GM21526 (cell line): Measurements from ENCODE around the gene CHI3L1.

Experiments
- ATAC-seq: cut with Tn5 transposase; IDR thresholded peaks from one replicate; pipeline ENCODE4 v1.9.1; 2021; ENCODE audit warnings: moderate library complexity; ENCODE audit not compliant: unreplicated experiment, low FRiP score

CHI3L1 gene

DNA sequence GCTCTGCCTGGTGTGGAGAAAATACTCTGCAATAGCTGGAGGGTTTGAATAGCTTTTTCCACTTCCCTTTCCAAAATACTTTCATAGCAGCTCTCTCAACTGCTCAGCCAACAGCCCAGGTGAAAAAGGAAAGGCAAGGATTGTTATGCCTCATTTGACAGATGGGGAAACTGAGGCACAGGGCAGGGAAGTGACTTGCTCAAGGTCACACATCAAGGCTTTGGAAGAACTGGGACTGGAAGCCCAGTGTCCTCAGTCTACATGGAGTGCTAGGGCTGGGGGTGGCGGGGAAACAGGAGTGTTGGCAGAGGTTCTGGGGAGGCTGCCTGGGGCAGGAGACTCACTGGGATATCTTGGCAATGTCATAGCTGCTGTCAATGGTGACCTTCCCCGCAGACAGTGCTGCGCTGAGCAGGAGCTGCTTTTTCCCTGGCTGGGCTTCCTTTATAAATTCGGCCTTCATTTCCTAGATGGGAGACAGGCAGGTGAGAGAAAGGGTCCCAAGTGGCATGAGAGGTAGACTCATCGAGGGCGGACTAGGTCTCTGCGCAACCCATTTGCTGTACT lies 4.0 kb downstream of the CHI3L1 start:
- no peak for ATAC-seq

DNA sequence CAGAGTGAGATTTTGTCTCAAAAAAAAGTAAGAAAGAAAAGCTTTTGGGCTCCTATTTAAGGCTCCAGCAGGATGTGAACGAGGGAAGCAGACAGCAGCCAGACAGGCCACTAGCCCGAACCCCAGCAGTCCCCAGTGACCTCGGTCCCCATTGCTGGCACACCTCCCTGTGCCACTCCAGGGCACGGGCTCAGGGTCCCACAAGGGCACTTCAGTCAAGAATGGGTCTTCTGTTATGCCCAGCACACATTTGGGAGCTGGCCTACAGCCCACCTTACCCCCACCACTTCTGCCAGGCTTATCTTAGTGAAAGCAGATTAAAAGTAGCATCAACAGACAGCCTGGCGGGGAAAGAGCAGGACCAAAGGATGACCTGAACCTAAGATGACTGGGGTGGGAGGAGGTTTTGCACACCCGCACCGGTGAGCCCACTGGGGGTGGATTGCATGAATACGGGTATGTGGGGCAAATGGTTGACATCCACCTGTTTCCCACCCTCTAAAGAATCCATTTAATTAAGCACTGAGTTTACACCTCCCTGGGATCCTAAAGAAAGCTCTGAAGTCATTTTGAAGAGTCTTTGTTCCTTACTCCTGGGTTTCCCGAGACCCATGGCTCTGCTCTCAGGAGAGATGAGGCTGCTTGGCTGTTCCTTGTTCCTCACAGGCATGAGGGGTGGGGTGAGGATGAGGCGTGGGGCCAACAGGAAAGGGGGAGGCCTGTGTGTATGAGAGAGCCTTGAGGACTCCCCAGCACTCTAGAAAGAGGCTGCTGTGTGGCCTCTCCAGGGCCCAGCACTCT lies 4.7 kb downstream of the CHI3L1 start:
- no peak for ATAC-seq

DNA sequence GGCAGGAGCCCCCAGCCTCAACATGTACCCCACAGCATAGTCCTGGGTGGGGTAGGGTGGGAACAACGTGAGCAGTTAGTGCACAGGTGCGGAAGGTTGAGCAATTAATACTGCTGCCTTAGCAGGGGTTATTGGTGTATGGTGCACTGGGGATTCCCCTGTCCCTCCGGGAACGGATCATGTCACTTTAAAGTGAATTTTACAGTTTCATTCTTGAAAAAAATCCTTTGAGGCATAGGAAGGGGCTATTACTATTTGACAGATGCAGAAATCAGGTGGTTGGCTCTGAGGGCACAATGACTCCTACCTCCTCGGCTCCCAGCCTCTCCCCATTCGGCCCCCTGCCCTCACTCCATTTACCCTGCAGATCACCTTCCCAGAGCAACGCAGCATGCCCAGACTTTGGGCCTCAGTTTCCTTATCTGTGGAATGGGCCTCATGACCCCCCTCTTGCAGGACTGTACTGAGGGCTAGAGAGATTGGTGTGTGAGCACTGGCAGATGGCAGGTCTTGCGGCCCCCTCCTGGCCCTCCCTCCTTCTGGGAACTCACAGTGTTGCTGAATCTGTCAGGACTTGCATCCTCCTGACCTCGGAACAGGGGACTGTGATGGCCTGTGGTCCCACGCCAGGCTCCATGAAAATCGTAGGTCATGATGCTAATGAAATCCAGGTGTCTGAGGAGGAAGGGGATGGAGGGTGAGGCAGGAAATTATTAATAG lies 5.7 kb downstream of the CHI3L1 start:
- ATAC-seq = no peak

DNA sequence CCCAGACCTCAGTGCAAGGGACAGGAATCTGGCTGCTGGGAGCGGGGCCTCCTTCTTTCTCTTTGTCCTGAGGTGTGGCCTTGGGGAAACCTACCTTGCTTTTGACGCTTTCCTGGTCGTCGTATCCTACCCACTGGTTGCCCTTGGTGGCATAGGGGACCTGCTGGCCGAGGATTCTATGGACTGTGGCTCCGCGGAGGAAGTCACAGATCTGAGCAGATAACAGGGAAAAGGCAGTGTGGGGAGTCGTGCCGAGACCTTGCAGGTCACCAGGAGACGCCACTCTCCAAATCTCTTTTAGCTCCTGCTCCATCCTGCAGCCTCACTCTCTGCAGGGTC lies 6.9 kb downstream of the CHI3L1 start:
- no peak for ATAC-seq

DNA sequence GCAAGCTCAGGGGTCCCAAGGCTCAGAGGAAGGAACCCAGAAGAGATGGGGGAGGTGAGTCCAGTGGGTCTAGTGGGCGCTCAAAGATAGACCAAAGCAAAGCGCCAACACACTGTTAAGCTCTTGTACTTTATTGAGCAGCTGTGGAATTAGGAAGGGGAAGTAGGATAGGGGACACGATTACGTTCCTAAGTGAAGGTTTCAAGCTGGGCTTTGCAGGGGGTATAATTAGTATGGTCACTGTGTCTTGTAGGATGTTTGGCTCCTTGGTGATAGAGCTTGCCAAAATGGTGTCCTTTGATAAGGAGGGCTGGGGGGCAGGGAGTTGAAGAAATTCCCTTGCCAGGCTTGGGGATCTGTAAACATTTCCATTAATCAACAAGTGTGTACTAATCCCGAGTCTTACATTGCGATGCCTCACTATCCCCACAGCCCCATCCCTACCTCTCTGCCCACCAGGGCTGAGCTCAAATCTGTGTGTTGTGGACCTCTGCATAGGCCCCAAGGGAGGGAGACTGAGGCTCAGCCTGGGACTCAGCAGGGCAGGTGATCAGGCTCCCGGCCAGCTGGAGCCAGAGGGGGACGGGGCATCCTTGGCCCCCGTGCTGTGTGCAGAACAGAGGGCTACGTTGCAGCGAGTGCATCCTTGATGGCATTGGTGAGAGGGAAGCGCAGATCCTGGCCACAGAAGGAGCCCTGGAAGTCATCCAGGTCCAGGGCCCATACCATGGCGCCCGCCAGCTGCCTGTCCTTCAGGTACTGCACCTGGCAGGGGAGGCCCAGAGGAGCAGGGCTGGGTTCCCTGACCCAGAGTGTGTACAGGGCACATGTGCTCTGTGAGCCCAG lies 7.5 kb downstream of the CHI3L1 start:
- no peak for ATAC-seq

DNA sequence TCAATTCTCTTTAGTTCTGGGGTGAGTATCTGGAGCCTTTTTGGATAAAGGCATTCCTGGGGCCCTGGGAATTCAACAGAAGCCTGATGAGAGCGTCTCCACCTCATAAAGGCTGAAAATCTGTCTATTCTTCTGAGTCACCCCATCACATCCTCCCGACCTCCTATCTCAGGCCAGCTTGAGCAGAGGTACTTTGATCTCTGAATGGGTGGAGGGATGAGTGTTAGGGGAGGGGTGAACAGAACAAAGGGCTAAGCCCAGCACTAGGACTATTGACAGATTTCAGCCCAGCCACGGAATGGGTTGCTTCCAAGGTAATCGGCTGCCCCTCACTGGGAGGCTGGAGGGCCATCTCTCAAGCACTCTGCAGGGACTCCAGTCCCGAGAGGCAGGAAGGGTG lies 8.4 kb downstream of the CHI3L1 start:
- ATAC-seq = no peak

DNA sequence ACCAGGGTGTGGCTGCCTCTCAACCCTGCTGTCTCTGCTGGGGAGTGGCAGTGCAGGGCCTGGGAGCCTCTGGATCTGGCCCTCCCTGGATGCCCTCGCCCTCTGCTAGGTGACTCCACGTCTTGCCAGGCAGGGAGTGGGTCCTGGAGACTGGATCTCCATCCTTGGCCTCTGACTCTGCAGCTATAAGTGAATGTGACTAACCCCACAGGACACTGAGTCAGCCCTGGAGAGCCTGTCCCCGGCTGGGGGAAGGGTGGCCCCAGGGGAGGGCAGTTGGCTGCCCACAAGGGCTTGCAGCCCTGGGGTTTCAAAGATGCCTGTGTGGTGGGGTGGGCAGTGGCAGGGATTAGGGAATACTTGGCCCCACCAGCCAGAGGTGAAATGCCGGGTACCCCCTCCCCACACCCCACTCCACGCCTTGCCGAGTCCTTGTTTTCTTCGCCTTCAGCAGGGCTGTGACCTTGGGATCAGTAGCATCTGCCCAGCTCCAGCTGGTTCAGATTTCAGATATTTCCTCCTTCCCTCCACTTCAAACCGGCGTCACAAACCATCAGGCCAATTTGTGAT lies 8.9 kb downstream of the CHI3L1 start:
- no peak for ATAC-seq

DNA sequence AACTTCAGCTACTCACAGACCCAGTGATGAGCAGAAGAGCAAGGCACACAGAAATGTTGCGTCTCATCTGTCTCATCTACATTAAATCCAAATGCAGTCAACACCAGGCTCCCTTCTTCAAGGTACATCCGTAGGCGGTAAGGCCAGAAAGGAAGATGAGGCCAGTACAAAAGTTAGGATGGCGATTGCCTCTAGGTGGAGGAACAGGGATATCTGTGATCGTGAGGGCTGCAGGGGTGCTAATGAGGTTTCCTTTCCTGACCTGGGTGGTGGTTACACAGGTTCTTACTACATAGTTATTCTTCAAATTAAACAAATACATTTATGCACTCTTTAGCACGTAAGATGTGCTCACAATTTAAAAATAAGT lies 9.5 kb downstream of the CHI3L1 start:
- no peak for ATAC-seq

DNA sequence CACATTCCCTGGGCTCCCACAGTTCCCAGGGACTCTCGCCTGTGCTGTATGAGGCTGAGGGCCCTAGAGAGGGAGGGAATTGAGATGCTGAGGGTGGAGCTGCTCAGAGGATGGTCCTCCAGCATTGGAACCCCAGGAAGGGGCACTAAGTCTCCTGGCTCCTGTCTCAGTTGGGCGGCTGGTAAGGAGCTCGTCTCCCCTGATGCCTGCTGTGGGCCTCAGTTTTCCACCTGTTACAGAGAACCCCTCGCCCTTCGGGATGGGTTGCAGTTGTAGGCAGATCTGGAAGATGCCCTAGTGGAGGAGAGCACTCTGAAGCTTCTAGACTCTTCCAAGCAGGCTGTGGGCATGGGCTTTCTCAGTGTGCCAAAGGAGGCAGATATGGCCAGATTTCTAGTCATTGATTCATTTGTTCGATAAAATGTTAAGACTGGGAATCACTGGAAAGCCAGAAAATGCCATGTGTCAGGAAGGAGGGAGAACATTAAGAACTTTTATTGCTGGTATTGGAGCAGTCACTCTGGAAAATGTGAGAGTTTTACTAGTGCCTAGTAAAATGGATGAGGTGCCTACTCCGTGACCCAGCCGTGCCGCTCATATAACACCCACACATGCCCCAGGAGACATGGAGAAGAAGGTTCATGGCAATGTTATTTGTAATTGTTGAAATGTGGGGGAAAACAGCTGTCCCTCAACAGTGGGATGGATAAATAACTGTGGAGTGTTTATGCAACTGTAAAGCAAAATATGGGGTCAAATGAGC lies 10.1 kb downstream of the CHI3L1 start:
- ATAC-seq = no peak

DNA sequence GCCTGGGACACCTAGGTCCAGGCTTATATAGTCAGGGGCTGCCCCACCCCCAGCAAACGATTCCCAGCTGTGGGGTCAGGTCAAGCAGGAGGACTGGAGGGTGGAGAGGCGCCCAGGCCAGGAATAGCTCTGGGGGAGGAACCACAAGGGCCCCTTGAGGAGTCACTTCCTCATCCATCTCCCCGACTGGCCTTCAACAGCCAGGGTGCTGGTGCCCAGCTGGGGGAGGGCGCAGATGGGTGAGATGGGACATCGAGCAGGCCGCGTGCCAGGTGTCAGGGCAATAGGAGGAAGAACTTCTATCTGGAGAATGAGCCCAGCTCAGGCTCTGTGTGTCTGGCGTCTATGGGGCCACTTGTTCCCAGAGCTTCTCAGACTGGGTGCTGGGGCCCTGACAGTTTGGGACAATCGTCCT lies 10.7 kb downstream of the CHI3L1 start:
- no peak for ATAC-seq

DNA sequence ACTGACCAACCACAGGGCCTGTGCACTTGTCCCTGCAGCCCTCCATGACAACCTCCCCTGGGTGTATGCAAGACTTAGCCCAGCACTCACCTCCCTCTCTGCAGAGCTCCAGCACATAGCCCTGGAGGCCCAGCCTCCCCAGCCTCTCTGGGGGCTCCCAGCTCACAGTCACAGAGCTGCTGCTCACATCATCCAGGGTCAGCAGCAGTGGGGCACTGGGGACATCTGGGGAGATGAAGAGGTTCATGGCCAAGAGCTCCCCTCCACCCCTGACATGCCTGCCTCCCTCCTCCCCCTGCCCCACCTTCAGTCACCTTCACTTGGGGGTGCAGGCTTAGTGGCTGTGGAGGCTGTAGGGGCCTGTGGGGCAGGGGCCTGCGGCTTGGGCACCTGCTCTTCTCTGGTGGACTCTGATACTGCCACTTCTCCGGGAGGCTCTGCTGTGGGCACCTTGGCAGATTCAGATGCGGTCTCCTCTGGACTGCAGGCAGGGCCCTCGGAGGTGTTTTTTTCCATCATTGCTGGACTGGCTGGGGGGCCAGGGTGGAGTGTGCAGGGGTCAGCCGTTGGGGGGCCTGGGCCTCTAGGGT lies 11.2 kb downstream of the CHI3L1 start, which contains the start of gene MYBPH:
Gene MYBPH (minus strand): TSS at position 590 of the 590 bp plus-strand sequence. CDS start 71 bp downstream, at position 519.
- no peak for ATAC-seq

DNA sequence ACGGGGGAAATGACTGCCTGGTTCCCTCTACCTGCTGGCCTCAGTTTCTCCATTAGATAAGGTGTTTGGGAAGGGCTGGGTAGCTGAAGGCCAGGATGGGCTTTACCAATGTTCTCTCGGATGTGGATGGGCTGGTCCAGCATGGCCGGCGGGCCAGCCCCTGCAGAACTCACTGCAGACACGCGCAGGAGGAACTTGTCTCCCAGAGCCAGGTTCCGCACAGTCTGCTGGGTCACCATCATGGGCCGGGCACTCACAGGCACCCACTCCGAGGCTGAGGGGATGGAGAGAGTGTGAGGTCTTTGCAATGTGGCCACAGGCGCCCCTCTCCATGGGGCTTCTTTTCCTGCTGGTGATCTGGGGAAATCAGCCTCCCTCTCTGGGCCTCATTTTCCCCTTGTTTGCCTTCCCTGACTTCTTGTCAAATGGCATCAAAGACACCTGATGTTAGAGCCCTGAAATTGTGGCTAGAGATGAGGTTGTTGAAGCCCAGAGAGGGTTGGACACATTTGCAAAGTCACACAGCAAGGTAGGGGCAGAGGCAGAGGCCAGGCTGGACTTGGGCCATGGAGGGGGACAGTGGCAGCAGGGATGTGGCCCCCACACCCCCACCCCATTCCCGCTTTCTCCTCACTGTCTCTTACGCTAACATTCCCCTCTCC lies 12.0 kb downstream of the CHI3L1 start:
- ATAC-seq = no peak

DNA sequence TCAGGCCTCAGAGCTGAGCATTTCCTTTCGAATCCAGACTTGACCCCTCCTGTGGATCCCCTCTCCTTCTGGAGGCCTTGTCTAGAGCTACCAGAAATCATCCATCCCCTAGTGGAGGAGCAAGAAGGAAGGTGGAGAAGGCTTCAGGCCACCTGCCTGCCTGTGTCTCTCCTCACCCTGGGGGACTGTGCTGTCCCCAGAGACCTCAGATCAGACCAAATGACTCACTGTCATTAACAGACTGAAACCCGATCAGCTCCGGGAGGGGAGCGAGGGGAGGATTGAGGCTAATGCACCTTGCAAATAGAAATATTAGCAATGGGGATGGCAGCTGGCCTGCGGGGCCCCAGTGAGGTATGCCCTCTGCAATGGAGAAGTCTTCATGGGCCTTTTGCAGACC lies 12.9 kb downstream of the CHI3L1 start:
- ATAC-seq = no peak

DNA sequence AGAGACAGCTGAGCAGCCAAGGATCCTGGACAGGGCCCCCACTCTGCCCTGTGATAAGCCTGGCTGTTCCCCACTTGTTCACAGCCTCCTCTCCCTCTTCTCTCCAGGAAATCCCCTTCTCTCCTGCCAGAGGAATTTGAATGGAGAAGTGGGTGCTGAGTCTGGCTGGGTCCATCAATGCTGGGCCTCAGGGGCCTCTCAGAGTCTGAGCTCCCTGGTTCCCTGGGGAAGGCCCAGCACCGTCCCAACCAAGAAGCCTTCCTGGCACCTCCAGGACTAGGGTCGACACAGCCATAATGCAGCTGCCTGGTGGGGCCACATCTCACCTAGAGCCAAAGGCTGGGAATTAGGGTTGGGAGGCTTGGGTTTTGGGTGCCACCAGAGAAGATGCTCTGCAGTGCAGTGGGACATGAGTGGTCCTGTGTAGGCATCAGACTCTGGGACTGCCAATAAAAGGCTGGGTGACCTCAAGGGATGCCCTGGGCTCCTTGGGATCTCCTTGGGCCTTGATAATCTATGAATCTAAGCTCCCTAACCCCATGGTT lies 13.4 kb downstream of the CHI3L1 start:
- no peak for ATAC-seq

DNA sequence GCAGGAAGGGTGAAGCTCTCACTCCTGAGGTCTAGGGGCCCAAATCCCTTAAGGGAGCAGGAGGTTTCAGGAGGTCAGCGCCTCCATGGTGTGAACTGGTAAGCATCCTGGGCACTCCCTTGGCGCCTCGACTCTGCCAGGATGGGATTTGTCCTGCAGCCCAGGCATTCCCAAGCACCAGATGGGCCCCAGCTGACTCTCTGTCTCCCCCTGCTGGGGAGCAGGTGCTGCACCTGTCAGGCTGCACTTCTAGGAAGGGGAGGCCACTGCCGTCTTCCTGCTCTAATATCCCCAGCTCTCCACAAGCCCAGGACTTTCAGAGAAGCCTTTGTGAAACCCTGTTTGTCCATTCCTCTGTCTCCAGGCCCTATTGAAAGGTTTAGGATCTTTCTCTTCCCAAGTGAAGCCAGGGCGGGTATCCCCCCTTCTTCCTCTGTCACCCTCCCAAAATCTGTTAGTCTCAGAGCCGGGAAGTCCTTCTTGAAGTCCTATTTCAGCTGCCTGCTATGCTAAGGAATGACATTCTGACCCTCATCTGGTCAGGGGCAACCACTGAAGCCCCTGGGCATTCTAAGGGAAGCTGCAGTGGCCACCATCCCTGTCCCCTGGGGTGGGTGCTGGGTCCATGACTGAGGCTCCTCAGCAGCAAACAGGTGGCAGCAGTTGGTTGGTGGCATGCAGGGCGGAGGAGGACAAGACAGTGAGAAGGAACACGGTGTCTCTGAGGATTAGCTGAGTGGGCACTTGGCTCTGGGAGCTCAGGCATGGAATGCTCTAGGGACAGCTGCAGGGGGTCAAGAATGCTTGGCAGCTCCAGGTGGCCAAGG lies 14.1 kb downstream of the CHI3L1 start:
- ATAC-seq = no peak

DNA sequence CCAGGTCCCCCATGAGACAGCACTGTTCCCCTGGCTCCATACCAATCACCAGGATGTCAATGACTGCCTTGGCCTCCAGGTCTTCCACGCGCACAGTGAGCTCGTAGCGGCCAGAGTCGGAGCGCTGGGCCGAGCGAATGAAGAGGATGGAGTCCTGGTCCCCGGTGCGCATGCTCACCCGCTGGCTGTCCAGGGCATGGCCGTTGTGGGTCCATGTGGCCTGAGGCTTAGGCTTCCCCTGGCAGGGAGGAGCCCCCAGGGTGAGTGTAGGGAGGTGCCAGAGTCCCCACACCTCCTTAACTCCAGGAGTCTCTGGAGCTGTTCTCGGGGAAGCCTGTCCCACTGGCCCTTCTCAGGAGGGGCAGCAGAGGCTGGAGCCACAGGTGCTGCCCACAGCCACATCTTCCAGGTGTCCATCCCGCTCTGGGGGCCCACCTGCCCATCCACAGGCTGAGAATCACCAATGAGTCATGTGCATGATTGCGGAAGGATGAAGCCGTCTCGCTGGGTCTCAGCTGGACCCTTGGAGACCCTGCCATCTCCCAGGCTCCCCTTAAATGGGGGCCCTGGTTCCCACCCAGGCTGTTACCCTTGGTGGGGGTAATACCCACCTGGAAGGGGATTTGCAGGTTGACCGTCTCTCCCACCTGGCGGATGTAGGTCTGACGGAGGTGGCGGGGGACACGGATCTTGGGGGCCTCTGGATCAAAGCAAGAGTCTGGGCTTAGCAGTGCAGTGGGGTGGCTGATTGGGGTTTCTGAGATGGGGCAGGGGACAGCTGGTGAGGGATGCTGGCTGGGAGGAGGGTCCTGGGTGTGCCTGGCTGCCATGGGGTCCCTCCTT lies 14.9 kb downstream of the CHI3L1 start:
- ATAC-seq = no peak
